ENCODE results near the gene GPLD1.

- TF ChIP-seq POLR2A (IDR thresholded peaks at IDR 0.05): no peak
- TF ChIP-seq CTCF (IDR thresholded peaks at IDR 0.05): no peak
Measured at GRCh38 chr6:24529985-24530384, 40.6 kb upstream of the GPLD1 start.
